ENCODE results near the gene KRTAP19-3.
"Not testable (repeated sequence)": the region's sequence is repeated elsewhere in the genome, so short reads cannot be mapped to it uniquely, and the experiment has no call there.

KRTAP19-3 gene

GRCh38 chr21:30491963-30492428 lies at the start of gene KRTAP19-3:
Gene KRTAP19-3, minus strand, starts transcription at chr21:30492013. Its CDS starts 56 bp downstream, at chr21:30491957.
- Mint-ChIP-seq H3K27ac (no peak within 1 kb of the TSS), H3K9me3 (peaks cover 6% of the 10 kb centered on the region)

GRCh38 chr21:30518876-30519275 lies 27.1 kb upstream of the KRTAP19-3 start:
- no peak for DNase-seq (ENCODE audit: low spot score)
- Mint-ChIP-seq H3K36me3 (ENCODE audit: low read depth) (no peaks in the 10 kb centered on the region), H3K4me3 (no peak overlapping the region), H3K4me1 (ENCODE audit: low read depth) (no peaks in the 10 kb centered on the region), H3K9me3 (peaks cover 6% of the 10 kb centered on the region), H3K27ac (no peak overlapping the region), H3K27me3 (ENCODE audit: low read depth) (peaks cover 4% of the 10 kb centered on the region)

More at GRCh38 chr21:30491963-30492428, at the start of gene KRTAP19-3:
- H3K27me3 Mint-ChIP-seq (ENCODE audit: low read depth) = no peaks in the 10 kb centered on the region
- H3K4me1 Mint-ChIP-seq (ENCODE audit: low read depth) = no peaks in the 10 kb centered on the region
- no peak within 1 kb of the TSS for H3K4me3 Mint-ChIP-seq
- DNase-seq (ENCODE audit: low spot score) = no peak
- H3K36me3 Mint-ChIP-seq (ENCODE audit: low read depth) = no peaks in the 10 kb centered on the region

DNA sequence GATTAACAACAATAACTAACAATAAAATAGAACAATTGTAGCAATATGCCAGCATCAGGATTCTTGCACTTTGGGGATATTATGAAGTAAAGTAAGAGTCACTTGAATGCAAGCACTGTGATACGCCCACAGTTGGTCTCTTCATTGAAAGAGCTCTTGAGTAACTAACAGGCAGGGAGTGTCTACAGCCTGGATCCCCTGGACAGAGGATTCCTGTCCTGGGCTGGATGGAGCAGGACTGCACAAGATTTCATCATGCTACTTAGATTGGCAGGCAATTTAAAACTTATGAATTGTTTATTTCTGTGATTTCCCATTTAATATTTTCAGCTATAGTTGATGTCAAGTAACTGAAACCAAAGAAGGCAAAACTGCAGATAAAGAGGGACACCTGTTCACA lies 23.9 kb upstream of the KRTAP19-3 start:
- Mint-ChIP-seq H3K27me3 (ENCODE audit: low read depth) (peaks cover 4% of the 10 kb centered on the region), H3K9me3 (no peaks in the 10 kb centered on the region), H3K4me3 (no peak overlapping the region), H3K36me3 (ENCODE audit: low read depth) (no peaks in the 10 kb centered on the region), H3K4me1 (ENCODE audit: low read depth) (no peaks in the 10 kb centered on the region), H3K27ac (no peak overlapping the region)
- DNase-seq (ENCODE audit: low spot score) = no peak

DNA sequence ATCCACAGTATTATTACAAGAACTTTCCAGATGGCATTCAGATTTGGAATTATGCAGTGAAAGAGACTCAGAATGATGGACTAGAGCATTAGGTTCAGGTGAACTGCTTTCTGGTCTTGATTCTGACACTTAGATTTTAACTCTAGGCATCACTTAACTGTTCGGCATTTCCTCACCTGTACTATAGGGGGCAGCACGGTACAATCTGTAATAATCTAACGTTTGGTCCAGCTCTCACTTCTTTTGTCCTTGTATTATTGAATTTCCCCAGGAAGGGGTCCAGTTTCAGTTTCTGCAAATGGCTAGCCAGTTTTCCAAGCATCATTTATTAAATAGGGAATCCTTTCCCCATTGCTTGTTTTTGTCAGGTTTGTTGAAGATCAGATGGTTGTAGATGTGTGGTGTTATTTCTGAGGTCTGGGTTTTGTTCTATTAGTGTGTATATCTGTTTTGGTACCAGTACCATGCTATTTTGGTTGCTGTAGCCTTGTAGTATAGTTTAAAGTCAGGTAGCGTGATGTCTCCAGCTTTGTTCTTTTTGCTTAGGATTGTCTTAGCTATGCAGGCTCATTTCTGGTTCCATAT lies 13.9 kb upstream of the KRTAP19-3 start:
- not testable (repeated sequence) for H3K27ac Mint-ChIP-seq; H3K9me3 Mint-ChIP-seq; H3K4me3 Mint-ChIP-seq; DNase-seq (ENCODE audit: low spot score); H3K36me3 Mint-ChIP-seq (ENCODE audit: low read depth); H3K4me1 Mint-ChIP-seq (ENCODE audit: low read depth)
- H3K27me3 Mint-ChIP-seq (ENCODE audit: low read depth) = peaks cover 13% of the 10 kb centered on the region

DNA sequence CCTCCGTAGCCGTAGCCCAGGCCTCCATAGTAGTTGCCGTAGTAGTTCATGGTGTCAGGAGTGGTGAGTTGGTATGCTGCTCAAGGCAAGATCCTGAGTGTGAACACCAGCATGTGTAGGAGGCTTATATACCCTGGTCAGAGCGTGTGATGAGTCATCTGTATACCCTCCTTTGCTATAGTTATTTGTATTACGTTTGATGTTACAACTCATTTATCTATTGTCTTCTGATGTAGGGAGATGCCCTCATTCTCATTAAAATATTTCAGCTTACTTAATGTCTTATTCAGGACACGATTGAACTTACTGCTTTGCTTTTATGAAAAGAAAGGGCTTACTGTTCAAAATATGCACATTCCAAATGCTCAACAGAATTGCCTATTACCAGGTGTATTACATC lies 10.2 kb upstream of the KRTAP19-3 start, which contains the start of gene KRTAP19-5:
Gene KRTAP19-5 (minus strand): TSS at position 101 of the 400 bp plus-strand sequence. CDS start 51 bp downstream, at position 50.
- no peaks in the 10 kb centered on the region for H3K9me3 Mint-ChIP-seq
- H3K36me3 Mint-ChIP-seq (ENCODE audit: low read depth) = no peaks in the 10 kb centered on the region
- H3K4me3 Mint-ChIP-seq = no peak within 1 kb of the TSS
- H3K4me1 Mint-ChIP-seq (ENCODE audit: low read depth) = peaks cover 3% of the 10 kb centered on the region
- no peak for DNase-seq (ENCODE audit: low spot score)
- no peak within 1 kb of the TSS for H3K27ac Mint-ChIP-seq
- peaks cover 7% of the 10 kb centered on the region for H3K27me3 Mint-ChIP-seq (ENCODE audit: low read depth)

GRCh38 chr21:30497065-30497464 lies 5.3 kb upstream of the KRTAP19-3 start, which contains the start of gene KRTAP19-4:
Gene KRTAP19-4, minus strand, starts transcription at chr21:30497165. Its CDS starts 55 bp downstream, at chr21:30497110.
- no peak for DNase-seq (ENCODE audit: low spot score)
- Mint-ChIP-seq H3K4me1 (ENCODE audit: low read depth) (no peaks in the 10 kb centered on the region), H3K27ac (no peak within 1 kb of the TSS), H3K9me3 (no peaks in the 10 kb centered on the region), H3K27me3 (ENCODE audit: low read depth) (no peaks in the 10 kb centered on the region), H3K4me3 (no peak within 1 kb of the TSS), H3K36me3 (ENCODE audit: low read depth) (no peaks in the 10 kb centered on the region)

- H3K9me3 Mint-ChIP-seq = peaks cover 22% of the 10 kb centered on the region
- no peaks in the 10 kb centered on the region for H3K27me3 Mint-ChIP-seq (ENCODE audit: low read depth)
- no peak within 1 kb of the TSS for H3K4me3 Mint-ChIP-seq
- no peaks in the 10 kb centered on the region for H3K36me3 Mint-ChIP-seq (ENCODE audit: low read depth)
- no peak for DNase-seq (ENCODE audit: low spot score)
- no peak within 1 kb of the TSS for H3K27ac Mint-ChIP-seq
- no peaks in the 10 kb centered on the region for H3K4me1 Mint-ChIP-seq (ENCODE audit: low read depth)
These were observed 4.5 kb downstream of the KRTAP19-3 start, which contains the start of gene KRTAP19-2 for GRCh38 chr21:30487336-30487735. Gene KRTAP19-2, minus strand, starts transcription at chr21:30487436. Its CDS starts 88 bp downstream, at chr21:30487348.

- H3K27ac Mint-ChIP-seq = no peak overlapping the region
- no peaks in the 10 kb centered on the region for H3K27me3 Mint-ChIP-seq (ENCODE audit: low read depth)
- no peak for DNase-seq (ENCODE audit: low spot score)
- no peaks in the 10 kb centered on the region for H3K4me1 Mint-ChIP-seq (ENCODE audit: low read depth)
- no peak overlapping the region for H3K4me3 Mint-ChIP-seq
- H3K9me3 Mint-ChIP-seq = peaks cover 22% of the 10 kb centered on the region
- no peaks in the 10 kb centered on the region for H3K36me3 Mint-ChIP-seq (ENCODE audit: low read depth)
These were observed 5.6 kb downstream of the KRTAP19-3 start for GRCh38 chr21:30486180-30486579.

DNA sequence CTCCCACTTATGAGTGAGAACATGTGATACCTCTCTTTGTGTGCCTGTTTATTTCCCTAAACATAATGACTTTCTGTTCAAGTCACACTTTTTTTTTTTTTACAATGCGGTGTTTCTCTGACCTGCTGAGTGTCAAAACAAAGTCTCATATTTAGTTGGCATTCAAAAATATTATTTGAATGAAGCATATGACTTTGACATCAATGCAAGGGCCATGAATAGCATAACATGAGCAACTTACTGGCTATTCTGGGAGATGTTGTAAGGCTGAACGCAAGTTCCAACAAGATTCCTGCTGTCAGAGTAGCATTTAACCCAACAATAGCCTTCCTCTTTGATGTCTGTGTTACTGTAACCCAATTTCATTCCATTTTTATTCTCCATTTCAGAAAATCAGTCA lies 9.7 kb downstream of the KRTAP19-3 start:
- H3K9me3 Mint-ChIP-seq = peaks cover 17% of the 10 kb centered on the region
- DNase-seq (ENCODE audit: low spot score) = no peak
- no peaks in the 10 kb centered on the region for H3K4me1 Mint-ChIP-seq (ENCODE audit: low read depth)
- no peaks in the 10 kb centered on the region for H3K36me3 Mint-ChIP-seq (ENCODE audit: low read depth)
- no peaks in the 10 kb centered on the region for H3K27me3 Mint-ChIP-seq (ENCODE audit: low read depth)
- H3K27ac Mint-ChIP-seq = no peak overlapping the region
- no peak overlapping the region for H3K4me3 Mint-ChIP-seq

- H3K27ac Mint-ChIP-seq = no peak within 1 kb of the TSS
- H3K4me3 Mint-ChIP-seq = no peak within 1 kb of the TSS
- H3K9me3 Mint-ChIP-seq = peaks cover 3% of the 10 kb centered on the region
- no peaks in the 10 kb centered on the region for H3K27me3 Mint-ChIP-seq (ENCODE audit: low read depth)
- no peaks in the 10 kb centered on the region for H3K36me3 Mint-ChIP-seq (ENCODE audit: low read depth)
- no peak for DNase-seq (ENCODE audit: low spot score)
- H3K4me1 Mint-ChIP-seq (ENCODE audit: low read depth) = no peaks in the 10 kb centered on the region
These were observed 11.7 kb downstream of the KRTAP19-3 start, which contains the start of gene KRTAP19-1 for GRCh38 chr21:30480145-30480544. Gene KRTAP19-1, minus strand, starts transcription at chr21:30480367. Its CDS starts 50 bp downstream, at chr21:30480317.

- Mint-ChIP-seq H3K27ac (no peak overlapping the region), H3K36me3 (ENCODE audit: low read depth) (no peaks in the 10 kb centered on the region), H3K9me3 (no peaks in the 10 kb centered on the region), H3K4me1 (ENCODE audit: low read depth) (no peaks in the 10 kb centered on the region), H3K4me3 (no peak overlapping the region), H3K27me3 (ENCODE audit: low read depth) (no peaks in the 10 kb centered on the region)
- DNase-seq (ENCODE audit: low spot score) = no peak
These were observed 12.6 kb downstream of the KRTAP19-3 start for GRCh38 chr21:30479259-30479658.

GRCh38 chr21:30478004-30478403 lies 13.8 kb downstream of the KRTAP19-3 start:
- Mint-ChIP-seq H3K4me1 (ENCODE audit: low read depth) (no peaks in the 10 kb centered on the region), H3K36me3 (ENCODE audit: low read depth) (no peaks in the 10 kb centered on the region), H3K9me3 (no peaks in the 10 kb centered on the region), H3K27me3 (ENCODE audit: low read depth) (no peaks in the 10 kb centered on the region), H3K4me3 (no peak overlapping the region), H3K27ac (no peak overlapping the region)
- no peak for DNase-seq (ENCODE audit: low spot score)

DNA sequence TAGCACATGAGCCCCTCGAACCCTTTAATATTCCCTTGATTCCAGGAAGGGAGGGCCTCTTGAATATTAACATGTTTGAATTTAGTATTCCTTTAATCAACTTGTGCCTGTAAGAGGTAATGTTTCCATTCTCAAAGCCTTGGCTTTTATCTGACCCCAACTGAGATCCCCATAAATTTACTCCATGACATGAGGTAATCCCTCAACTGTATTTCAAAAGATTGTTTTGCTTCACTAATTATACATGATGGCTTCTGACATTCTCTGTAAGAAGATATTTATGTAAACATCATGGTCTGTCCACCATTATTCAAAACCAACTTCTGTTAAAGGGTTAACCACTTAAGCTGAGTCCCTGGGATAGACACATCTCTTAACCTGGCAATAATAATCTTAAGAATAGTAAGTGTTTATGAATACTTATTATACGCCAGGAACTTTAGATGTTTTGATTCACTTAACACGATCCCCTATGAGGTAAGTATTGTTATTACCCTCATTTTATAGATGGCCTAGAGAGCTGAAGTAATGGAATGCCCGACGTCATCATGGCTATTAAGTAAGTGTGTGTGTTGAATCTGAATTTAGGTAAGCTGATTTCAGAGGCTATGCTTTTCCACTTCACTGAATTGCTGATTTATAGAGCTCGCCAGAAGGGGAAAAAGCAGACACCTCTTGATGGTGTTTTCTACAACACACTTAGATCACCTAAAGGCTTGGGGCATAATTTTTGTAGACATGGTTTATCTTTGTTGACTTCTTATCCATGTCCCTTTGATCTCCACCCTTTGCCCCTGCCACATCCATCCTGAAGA lies 22.7 kb downstream of the KRTAP19-3 start:
- no peak overlapping the region for H3K27ac Mint-ChIP-seq
- H3K4me3 Mint-ChIP-seq = no peak overlapping the region
- H3K4me1 Mint-ChIP-seq (ENCODE audit: low read depth) = no peaks in the 10 kb centered on the region
- no peaks in the 10 kb centered on the region for H3K36me3 Mint-ChIP-seq (ENCODE audit: low read depth)
- no peak for DNase-seq (ENCODE audit: low spot score)
- no peaks in the 10 kb centered on the region for H3K9me3 Mint-ChIP-seq
- H3K27me3 Mint-ChIP-seq (ENCODE audit: low read depth) = peaks cover 3% of the 10 kb centered on the region

DNA sequence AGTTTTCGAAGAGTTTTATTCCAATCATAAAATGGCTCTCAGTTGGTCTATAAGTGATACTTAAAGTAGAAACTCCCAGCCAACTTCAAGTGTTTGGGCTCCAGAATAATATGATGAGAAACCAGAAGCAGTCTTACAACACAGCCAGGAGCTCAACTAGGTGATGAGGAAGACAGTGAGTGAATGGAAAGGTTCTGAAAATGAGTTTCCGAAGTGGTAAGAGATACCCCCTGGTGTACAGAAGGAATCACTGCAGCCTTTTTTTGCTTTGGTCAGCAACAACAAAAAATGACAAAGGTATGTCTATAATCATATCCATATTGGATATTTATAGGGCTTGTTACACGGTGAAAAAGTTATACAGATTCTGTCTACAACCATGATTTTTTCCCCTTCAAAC lies 28.1 kb downstream of the KRTAP19-3 start:
- no peak overlapping the region for H3K27ac Mint-ChIP-seq
- H3K4me3 Mint-ChIP-seq = no peak overlapping the region

More for the DNA sequence above, 28.1 kb downstream of the KRTAP19-3 start:
- Mint-ChIP-seq H3K9me3 (no peaks in the 10 kb centered on the region), H3K4me1 (ENCODE audit: low read depth) (no peaks in the 10 kb centered on the region), H3K36me3 (ENCODE audit: low read depth) (no peaks in the 10 kb centered on the region), H3K27me3 (ENCODE audit: low read depth) (peaks cover 3% of the 10 kb centered on the region)
- no peak for DNase-seq (ENCODE audit: low spot score)
